GM19239 (cell line): ENCODE data around the gene GAREM1.
"Not testable (repeated sequence)": the region's sequence is repeated elsewhere in the genome, so short reads cannot be mapped to it uniquely, and the experiment has no call there.

Experiments used
- DNase-seq: peaks from one replicate; pipeline ENCODE4 v3.0.0; 2011; ENCODE audit warnings: low spot score; ENCODE audit not compliant: insufficient read length
- FAIRE-seq: peaks from 2 replicates; lab custom pipeline; 2011; peaks lifted over from hg19 to GRCh38; lab: Jason Lieb, UNC

GAREM1 gene

DNA sequence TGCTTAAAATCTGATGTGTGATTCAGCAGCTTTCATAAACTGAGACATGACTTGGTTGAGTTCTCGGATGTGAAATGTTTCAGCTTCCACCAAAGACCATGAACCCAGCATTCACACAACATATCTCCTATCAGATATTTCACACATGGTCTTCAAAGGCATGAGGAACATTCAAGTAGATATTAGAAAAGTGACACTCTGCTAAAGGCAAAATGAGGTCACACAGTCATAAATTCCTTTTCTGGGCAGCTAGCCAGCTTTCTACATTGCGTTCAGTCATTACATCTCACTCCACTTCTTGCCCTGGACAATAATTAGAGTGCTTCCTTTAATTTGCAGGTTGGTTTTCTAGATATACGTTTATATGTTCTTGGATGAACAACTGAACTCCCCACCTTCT lies 96.7 kb downstream of the GAREM1 start:
- DNase-seq (no peak), FAIRE-seq (no peak)

DNA sequence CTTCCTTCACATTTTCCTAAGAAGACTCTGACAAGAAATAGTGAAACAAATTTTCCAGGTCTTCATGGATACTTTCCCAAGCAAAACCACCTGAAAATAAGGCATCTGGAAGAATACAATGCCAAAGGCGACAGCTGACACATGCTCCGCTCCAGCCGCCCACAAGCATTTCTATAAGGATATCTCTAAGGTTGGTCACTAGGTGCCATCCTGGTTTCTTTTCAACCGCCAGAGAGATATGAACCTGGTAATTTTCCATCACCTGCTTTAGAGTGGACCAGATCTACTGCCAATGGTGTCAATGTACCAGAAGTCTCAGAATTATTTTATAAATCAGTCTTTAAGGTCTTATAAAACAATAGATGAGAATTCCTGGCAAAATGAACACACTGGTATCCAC lies 97.2 kb downstream of the GAREM1 start:
- no peak for DNase-seq
- no peak for FAIRE-seq

DNA sequence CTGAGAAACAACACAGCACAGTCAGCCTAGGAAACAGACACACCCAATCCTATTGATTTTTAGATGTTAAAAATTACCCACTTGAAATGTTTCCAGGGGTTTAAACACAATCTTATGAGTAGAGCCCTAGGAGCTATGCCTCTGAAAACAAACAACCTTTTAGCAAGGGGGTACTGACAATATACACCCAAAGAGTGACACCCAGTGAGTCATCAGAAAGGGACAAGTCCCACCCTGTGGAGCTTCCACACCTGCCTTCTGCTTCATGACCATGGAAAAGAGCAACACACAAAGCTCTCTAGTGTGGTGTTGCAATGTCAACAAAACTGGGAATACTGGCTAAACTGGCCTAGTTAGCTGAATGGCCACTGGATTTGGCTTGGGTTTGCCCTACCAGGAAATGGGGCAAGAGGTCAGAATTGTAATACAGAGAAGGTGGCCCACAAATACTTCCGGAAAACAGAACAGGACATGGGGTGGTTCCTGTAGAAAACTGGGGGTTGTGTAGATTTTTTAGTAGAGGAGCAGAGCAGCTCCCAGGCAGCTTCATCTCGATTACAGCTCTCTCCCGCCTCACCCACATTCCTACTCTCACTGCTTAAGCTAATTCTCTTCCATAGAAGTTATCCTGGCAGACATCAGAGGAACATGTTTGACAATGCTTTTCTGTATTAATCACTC lies 98.2 kb downstream of the GAREM1 start:
- FAIRE-seq: no peak

DNA sequence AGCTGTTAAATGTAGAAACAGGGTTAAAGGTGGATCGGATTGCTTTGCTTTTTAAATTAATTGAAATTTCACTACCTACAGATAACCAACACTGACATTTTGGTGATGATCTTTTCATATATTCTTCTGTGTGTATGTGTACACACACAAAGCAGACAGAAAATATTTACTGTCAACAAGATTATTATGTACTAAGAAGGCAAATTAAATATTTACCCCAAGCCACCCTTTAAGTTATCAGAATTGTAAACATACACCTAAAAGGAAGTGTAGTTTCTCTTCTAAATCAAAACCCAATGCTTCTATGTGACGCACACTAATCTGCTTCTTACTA lies 98.7 kb downstream of the GAREM1 start:
- FAIRE-seq: no peak
- DNase-seq: no peak

More for the DNA sequence above, 98.2 kb downstream of the GAREM1 start:
- DNase-seq: no peak

DNA sequence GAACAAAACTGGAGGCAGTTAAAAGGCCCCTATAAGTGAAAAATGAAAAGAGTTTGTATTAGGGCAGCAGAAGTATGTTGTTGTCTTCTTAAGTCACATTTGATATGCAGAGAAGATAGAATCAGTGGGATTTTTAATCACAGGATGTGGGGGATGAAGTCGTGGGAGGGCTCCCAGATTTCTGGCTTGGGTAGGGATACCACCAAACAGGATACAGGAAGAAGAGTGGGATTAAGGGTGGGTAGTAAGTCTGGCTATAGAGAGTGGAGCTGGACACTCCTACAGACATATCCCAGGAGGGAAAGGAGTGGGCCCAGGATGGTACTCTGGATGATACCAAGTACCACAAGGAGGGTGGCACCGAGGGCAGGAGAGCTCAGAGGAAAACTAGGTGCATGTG lies 99.3 kb downstream of the GAREM1 start:
- FAIRE-seq: no peak
- no peak for DNase-seq

DNA sequence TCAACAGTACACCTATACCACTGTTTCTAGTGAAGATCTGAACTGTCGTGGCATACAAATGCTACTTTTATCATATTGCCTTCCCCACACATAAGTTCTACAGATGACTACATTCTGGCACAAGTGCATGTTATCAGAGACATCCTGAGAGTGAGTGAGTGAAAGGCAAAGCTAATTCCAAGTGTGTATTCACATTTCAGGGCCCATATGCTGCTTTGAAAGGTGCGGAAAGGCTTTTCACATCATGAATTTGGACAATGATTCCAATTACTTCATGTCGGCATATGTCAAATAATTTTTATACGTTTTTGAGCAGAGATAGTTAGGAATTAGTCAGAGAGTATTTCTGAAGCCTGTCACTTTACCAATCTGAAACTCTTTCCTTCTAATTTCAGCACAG lies 101.7 kb downstream of the GAREM1 start:
- FAIRE-seq (no peak), DNase-seq (no peak)

DNA sequence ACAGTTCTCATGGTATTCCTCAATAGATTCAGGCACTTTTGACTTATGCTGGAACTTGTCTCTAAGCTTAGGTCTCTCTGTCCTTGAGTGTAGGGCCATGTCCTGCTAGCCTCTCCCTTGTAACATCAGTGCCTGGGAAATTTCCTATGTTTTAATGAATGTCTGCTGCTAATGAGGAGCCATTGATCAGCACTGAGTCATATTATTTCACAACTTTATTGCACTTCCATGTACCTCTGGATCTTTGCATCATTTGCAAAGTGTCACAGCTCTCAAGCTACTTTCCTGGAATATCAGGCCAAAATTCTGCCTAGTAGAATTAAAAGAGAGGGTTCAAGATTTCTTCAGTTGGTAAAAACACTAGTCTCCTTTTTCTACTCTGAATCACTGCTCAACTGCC lies 102.5 kb downstream of the GAREM1 start:
- no peak for FAIRE-seq
- no peak for DNase-seq

DNA sequence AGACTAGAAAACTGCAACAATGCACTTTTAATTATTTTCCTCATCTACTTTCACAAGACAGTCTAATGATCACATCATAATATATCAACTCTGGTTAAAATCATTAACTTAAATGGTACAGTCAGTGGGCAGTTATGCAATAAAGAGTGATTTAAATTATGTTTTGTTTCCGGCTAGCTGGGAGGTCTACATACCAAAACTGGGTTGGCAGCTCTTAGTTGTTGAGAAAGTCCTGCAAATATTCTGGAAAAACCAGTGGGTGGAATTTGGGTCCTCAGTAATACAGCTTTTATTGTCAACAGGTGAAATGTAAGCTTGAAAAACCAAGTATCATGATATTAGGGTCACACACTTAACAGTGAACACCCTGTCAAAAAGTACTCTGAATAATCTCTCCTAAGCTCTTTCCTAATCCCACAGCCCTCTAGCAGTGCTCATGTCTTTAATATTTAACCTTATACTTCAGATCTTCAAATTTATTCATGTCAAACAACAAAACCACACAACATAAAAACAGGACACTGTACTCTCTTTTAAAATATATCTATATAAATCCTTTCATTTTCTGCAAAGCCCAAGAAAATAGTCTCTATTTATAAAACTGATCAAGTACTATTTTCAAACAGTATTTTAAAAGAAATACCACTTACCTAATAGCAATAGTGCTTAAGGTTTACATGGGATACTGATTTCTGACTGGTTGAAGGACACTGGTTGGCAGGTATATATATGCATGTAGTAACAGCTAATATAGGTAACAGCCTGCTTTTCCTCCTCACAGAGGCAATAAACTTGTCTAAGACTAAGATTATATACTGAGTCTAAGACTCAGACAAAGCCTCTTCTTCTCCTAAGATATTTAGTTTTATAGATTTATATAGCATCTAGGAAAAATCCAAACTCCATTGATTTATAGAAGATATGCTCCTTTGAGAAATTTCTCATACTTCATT lies 103.8 kb downstream of the GAREM1 start:
- no peak for DNase-seq
- FAIRE-seq: no peak

DNA sequence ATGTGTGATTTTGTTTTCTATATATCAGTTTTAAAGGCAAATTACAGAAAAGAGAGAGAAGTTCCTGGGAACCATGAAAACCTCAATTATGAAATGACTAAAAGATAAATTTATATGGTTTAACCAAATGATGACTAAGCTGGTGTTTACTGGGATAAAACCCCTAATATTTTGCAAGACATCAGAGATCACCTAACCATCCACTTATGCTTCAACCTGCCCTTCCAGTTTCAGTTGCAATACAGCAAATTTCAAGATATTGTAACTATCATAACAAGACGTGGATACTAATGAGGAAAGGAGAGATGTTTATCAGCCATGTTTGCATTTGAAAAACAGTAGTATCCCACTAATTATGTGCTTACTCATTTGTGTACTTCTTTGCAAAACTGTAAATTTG lies 108.2 kb downstream of the GAREM1 start:
- no peak for DNase-seq
- no peak for FAIRE-seq

DNA sequence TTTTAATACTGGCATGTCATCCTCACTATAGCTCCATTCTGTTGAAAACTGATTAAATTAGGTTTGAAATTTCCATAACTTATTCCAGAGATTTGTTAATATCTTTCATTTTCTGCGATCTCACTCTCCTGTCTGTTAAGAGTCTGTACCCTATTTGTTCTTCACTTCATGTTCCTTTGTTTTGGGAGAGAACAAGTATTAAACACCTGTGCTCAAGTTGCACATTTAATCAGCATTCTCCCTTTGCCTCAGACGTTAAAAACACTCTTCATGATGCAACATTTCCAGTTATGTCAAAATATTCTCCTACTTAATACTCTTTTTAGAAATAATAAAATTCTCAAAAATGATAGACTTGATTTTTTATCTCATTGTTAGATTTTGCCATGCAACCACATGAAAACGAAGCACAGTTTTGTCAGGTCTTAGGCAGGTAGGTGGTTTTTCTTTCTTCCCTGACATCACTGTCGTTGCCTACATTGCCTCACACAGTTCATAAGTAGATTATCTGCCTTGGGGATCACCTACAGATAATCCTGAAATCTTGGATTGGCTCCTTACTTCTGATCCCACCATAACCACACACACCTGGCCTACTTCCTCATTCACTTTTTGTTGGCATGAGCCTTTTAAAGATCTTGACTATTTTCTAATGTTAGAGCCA lies 109.9 kb downstream of the GAREM1 start:
- DNase-seq (no peak), FAIRE-seq (no peak)

DNA sequence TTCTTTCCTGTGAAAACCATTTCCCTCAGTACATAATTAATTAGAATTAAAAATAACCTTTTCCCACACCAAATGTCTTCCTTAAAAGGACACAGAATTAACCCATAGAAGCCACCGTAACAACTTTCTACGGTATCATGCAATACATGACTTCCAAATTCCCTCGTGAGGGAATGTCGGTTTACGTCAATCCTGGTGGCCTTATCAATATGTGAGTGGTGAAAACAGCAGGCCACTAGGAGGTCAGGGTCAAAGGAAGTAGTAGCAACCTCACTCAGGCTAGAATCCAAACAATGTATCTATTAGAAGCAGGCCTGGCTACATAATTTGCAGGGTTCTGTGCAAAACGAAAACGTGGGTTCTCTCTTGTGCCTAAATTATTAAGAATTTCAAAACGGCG lies 112.2 kb downstream of the GAREM1 start:
- FAIRE-seq: no peak
- no peak for DNase-seq

DNA sequence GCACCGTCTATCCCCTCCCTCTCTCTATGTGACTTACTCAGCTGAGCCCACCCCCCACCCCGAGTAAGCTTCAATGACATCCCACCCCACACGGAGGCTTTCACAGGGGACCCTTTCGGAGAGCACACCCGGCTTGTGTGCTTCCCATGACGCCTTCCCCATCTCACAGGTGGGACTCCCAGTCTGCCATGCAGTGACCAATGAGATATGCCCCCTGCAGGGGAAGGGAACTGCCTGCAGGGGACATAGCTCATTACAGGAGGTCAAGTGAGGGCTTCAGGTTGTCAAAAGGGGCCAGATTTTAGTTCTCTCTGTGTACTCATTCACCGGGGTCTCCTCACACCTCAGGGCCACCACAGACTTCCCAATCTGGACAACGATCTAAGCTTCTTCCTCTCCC lies 112.6 kb downstream of the GAREM1 start:
- DNase-seq: no peak
- no peak for FAIRE-seq

DNA sequence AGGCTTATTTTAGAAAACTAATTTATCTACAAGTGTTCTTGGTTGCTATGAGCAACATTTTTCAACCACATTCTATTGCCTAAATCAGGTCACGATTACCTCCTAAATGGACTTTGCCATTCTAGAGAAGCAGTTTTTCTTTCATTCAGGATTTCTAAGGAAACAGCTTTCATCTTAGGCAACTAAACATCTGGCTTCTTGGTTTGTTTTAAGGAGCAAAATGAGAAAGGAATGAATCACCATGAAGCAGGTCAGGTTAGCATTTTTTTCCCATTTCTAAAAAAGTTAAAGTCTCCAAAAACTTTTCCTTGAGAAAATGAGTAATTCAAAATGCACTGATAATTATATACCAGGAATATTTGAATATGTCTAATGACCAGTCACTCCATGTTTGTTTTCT lies 114.8 kb downstream of the GAREM1 start:
- DNase-seq (no peak), FAIRE-seq (peak; percentile 39)

DNA sequence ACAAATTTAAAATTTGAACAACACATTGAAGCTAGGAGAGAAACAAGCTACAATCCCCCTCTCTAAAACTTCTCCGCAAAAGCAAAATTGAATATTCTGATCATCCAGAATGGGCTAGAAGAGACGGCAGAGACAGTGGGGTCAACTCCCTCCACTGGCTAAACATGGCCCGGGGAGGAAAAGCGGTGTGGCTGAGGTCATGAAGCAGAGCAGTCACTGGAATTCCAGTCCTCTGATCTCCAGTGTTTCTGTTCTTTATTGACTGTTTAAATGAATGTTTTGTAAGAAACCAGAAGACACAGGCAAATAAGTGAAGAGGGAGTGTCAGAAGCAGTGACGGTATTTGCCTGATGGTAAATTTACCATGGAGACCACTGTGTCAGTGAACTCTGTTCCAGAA lies 116.2 kb downstream of the GAREM1 start:
- FAIRE-seq (no peak), DNase-seq (no peak)

DNA sequence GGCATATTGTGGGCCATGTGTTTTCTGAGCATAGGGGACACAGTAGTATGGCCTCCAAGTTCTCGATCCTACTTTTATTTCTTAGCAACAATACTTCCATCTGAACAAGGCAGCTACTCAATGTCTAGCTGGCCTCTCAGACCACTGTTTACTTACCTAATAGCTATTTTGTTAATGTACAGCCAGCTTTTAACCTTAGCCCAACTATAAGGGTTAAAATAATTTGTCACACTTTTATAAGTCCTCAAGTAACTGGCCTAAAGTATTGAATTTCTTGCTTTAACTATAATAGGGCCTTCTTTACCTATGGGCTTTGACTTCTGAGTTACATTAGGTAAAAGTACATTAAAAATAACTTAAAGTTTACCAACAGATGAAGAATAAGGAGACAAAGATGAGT lies 117.4 kb downstream of the GAREM1 start:
- FAIRE-seq (no peak), DNase-seq (no peak)

DNA sequence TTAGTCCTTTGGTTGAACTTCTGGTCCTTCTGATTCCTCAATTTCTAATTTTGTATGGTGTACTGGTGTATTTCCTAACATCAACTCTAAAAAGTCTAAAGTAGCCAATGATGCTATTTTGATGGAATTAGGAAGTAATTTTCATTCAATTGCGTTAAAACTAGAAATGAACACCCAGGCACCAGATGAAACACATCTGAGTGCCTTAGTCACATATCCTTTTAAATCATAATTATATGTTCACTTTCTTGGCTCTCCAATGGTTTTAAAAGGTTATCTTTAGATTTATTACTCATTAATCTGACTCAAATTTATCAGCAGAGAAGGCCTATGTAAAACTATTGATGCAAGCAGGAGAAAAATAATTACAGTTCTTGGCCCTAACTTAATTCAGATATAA lies 119.7 kb downstream of the GAREM1 start:
- no peak for DNase-seq
- no peak for FAIRE-seq

DNA sequence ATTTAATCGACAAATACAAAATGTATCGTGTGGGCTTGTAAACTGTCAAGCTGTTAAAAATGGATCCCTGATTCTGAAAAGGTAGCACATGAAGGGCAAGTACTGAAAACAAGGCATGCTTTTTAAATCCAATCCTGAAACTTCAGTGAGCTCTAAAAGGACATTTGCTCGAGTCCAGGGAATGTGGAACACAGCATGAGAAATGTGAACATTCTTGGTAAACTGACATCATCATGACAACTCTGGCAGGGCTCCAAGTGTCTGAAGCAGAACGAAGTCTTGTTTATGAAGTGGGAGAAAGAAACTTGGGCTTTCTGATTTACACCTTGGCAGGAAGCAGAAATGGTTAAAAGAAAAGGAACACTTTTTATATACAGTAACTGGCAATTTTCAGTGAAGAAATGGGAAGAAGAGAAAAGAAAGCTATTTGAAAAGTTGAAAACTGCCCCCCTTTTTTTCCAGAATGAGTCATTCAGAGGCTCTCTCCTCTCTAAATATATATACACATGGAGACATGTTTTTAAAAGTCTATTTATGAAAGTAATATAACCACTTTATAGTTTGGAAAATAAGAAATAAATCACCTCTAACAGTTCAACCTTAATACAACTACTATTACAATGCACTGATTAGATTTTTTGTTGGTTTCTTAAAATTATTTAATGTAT lies 120.8 kb downstream of the GAREM1 start:
- DNase-seq (no peak), FAIRE-seq (no peak)

DNA sequence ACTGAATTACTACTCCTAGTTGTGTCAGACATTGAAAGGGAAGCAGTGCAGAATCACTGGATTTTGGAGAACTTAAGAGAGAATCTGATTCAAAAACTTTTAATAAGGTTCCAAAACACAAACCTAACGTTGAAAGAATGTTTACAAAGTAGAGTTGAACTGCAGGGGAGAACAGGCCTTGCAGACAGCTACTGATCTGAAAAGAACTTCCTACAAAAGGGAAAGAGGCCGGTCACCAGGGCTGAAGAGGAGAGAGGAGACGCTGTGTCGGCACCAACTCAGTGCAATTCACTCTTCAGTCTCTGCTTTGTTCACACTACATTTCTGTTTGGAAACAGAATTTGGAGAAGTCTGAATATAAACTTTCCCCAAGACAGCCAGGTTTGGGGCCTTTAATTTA lies 124.0 kb downstream of the GAREM1 start:
- DNase-seq (no peak), FAIRE-seq (no peak)

DNA sequence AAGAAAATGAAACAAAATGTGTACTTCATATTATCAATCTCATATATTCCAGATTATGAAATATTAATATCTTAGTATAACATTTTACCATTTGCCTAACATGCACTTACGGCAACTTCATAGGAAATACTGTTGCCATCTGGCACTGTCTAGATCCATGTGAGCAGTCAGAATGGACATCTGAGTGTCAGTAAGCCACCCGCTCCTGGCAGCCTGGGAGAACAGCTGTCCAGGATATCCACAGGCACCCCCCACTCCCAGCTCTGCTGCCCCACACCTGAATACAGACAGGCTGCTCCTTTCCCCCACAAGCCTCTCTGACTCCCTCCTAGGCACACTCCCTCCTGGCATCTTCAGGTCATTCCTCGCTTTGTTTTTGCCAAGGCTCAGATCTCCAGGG lies 127.0 kb downstream of the GAREM1 start:
- DNase-seq: no peak
- no peak for FAIRE-seq

DNA sequence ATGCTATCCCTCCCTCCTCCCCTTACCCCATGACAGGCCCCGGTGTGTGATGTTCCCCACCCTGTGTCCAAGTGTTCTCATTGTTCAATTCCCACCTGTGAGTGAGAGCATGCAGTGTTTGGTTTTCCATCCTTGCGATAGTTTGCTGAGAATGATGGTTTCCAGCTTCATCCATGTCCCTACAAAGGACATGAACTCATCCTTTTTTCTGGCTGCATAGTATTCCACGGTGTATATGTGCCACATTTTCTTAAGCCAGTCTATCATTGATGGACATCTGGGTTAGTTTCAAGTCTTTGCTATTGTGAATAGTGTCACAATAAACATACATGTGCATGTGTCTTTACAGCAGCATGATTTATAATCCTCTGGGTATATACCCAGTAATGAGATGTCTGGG lies 129.6 kb downstream of the GAREM1 start:
- not testable (repeated sequence) for DNase-seq, FAIRE-seq

DNA sequence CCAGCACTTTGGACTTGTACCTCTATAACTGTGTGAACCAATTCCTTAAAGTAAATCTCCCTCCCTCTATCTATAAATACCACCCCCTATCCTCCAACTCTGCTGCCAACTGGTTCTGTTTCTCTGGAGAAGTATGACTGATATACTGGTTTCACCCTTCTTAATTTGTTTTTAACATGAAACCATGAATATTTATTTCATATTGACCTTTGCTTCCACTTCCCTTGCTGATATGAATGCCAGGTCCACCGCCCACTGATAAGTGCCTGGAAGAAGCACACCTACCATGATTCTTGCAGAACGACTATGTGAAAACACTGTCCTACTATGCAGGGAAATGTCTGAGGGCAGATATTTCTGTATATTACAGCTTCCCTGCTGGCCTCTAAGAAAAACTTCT lies 131.6 kb downstream of the GAREM1 start:
- DNase-seq (no peak), FAIRE-seq (no peak)
